A673 (cell line): ENCODE data around the gene CEP20. TPM values are rescaled to one million over a fixed set of nuclear protein-coding genes. Genes with fewer than 3 reads are reported as not detected.
"Not testable (repeated sequence)": the region's sequence is repeated elsewhere in the genome, so short reads cannot be mapped to it uniquely, and the experiment has no call there.

ENCODE experiments used
- BruUV-seq: library from RNA; stranded (reverse); fragments of 400-500 nt; replicated peaks from 2 replicates; lab custom pipeline; 2021; lab: Mats Ljungman, UMichigan
- CTCF ChIA-PET: fragments of 300-600 bp; sonication (Branson Sonifier 250); formaldehyde crosslinking; loops from one replicate; lab custom pipeline; 2022; ENCODE audit warnings: antibody characterized with exemption; lab: Charles Lee
- POLR2A ChIA-PET: fragments of 300-600 bp; sonication (Branson Sonifier 250); formaldehyde crosslinking; loops from one replicate; lab custom pipeline; 2022; ENCODE audit warnings: antibody characterized with exemption; ENCODE audit not compliant: low non-redundant PET; lab: Charles Lee
- DNase-seq: peaks from one replicate; pipeline ENCODE4 v3.0.0-alpha.2; 2015; ENCODE audit warnings: low spot score
- H3K27ac ChIP-seq: fragments of 200-600 bp; sonication (generic); 2 replicates; pipeline ENCODE4 v1.5.1; 2016; ENCODE audit warnings: mixed run types, low read depth, mild to moderate bottlenecking, mixed read lengths, antibody characterized with exemption, low read length; ENCODE audit not compliant: poor library complexity, severe bottlenecking
- H3K27me3 ChIP-seq: fragments of 200-600 bp; sonication (generic); replicated peaks from 2 replicates; pipeline ENCODE4 v1.6.1; 2017; ENCODE audit warnings: mixed run types, low read depth, mild to moderate bottlenecking, mixed read lengths, antibody characterized with exemption, low read length; ENCODE audit not compliant: insufficient read depth, poor library complexity
- H3K36me3 ChIP-seq: fragments of 200-600 bp; sonication (generic); 2 replicates; pipeline ENCODE4 v1.6.1; 2016; ENCODE audit warnings: mixed run types, mild to moderate bottlenecking, mixed read lengths, antibody characterized with exemption, low read length; ENCODE audit not compliant: insufficient read depth, poor library complexity, severe bottlenecking
- H3K4me1 ChIP-seq: fragments of 200-600 bp; sonication (generic); 2 replicates; pipeline ENCODE4 v1.6.1; 2017; ENCODE audit warnings: mixed run types, mild to moderate bottlenecking, mixed read lengths, antibody characterized with exemption, low read length; ENCODE audit not compliant: insufficient read depth, poor library complexity, severe bottlenecking
- H3K4me3 ChIP-seq: fragments of 200-600 bp; sonication (generic); 2 replicates; pipeline ENCODE4 v1.5.1; 2016; ENCODE audit warnings: low read depth, mixed run types, mild to moderate bottlenecking, mixed read lengths, low read length; ENCODE audit not compliant: poor library complexity, severe bottlenecking
- H3K9me3 ChIP-seq: fragments of 200-600 bp; sonication (generic); 2 replicates; pipeline ENCODE4 v1.6.1; 2016; ENCODE audit warnings: mixed run types, low read depth, mild to moderate bottlenecking, mixed read lengths, antibody characterized with exemption, low read length; ENCODE audit not compliant: poor library complexity, severe bottlenecking
- CTCF ChIP-seq: fragments of 300-800, 200-600 bp; sonication (generic); conservative IDR thresholded peaks from 2 replicates; pipeline ENCODE4 v1.5.1; 2017; ENCODE audit warnings: low read depth, mild to moderate bottlenecking, antibody characterized with exemption, low read length, moderate library complexity, mixed read lengths
- EZH2 ChIP-seq: fragments of 200-600 bp; sonication (generic); IDR thresholded peaks from 2 replicates; pipeline ENCODE4 v1.6.1; 2017; ENCODE audit warnings: borderline replicate concordance, low read depth, mild to moderate bottlenecking, mixed read lengths, antibody characterized with exemption, low read length; ENCODE audit not compliant: poor library complexity, severe bottlenecking
- intact Hi-C: fragments of 100-400 bp; cut with micrococcal nuclease; formaldehyde crosslinking; loops from one replicate; pipeline ENCODE4 v1.10.0; 2022; ENCODE audit not compliant: unreplicated experiment
- total RNA-seq: library from RNA; stranded (reverse); gene quantifications from 2 replicates; pipeline ENCODE4 v1.2.3, GENCODE V29; 2021

The CEP20 gene
- total RNA-seq, 1 experiment from 2014 or later, result 51.0 TPM

GRCh38 chr16:15925631-15926030 lies 37.2 kb upstream of the CEP20 start:
- Histone ChIP-seq H3K9me3 (no peaks in the 10 kb centered on the region), H3K36me3 (no peaks in the 10 kb centered on the region), H3K27ac (no peak overlapping the region), H3K4me3 (no peak overlapping the region), H3K27me3 (no peaks in the 10 kb centered on the region), H3K4me1 (no peaks in the 10 kb centered on the region)
- intact Hi-C loops, result no loop called here
- CTCF ChIA-PET, result interaction anchor here (0.6 kb wide), 1 partner anchor 79 kb away, joined by 3 read pairs; no protein-coding TSS in a partner anchor
- DNase-seq, result no peak
- no peak for TF ChIP-seq CTCF
- no peak for TF ChIP-seq EZH2
- POLR2A ChIA-PET, result no interaction called here
- no TSS peak for BruUV-seq

GRCh38 chr16:15924996-15925395 lies 36.6 kb upstream of the CEP20 start:
- no TSS peak for BruUV-seq
- no peak overlapping the region for H3K4me3 ChIP-seq
- H3K27ac ChIP-seq, result no peak overlapping the region
- intact Hi-C loops, result no loop called here
- POLR2A ChIA-PET, result no interaction called here
- H3K27me3 ChIP-seq, result no peaks in the 10 kb centered on the region
- no peaks in the 10 kb centered on the region for H3K9me3 ChIP-seq
- no peak for DNase-seq
- TF ChIP-seq EZH2 (no peak), CTCF (no peak)
- no peaks in the 10 kb centered on the region for H3K36me3 ChIP-seq
- no peaks in the 10 kb centered on the region for H3K4me1 ChIP-seq
- CTCF ChIA-PET, result no interaction called here

GRCh38 chr16:15919331-15919730 lies 30.9 kb upstream of the CEP20 start:
- Histone ChIP-seq H3K4me3 (no peak overlapping the region), H3K9me3 (no peaks in the 10 kb centered on the region), H3K36me3 (no peaks in the 10 kb centered on the region), H3K4me1 (no peaks in the 10 kb centered on the region), H3K27me3 (no peaks in the 10 kb centered on the region), H3K27ac (no peak overlapping the region)
- ChIA-PET POLR2A (no interaction called here), CTCF (no interaction called here)
- no peak for DNase-seq
- BruUV-seq, result no TSS peak
- no peak for TF ChIP-seq CTCF
- TF ChIP-seq EZH2, result no peak
- intact Hi-C loops, result no loop called here

GRCh38 chr16:15918314-15918713 lies 29.9 kb upstream of the CEP20 start:
- CTCF ChIA-PET, DNase-seq, H3K36me3 ChIP-seq, H3K27me3 ChIP-seq, H3K27ac ChIP-seq, POLR2A ChIA-PET, H3K4me3 ChIP-seq, H3K9me3 ChIP-seq, H3K4me1 ChIP-seq, BruUV-seq, intact Hi-C loops: not testable (repeated sequence)
